Measurements from ENCODE around the gene C11orf91.

C11orf91 gene

GRCh38 chr11:33655842-33656600 lies 44.6 kb downstream of the C11orf91 start:
- peak; percentile 62 for DNase-seq (ENCODE audit: low read depth)
- no peak overlapping the region for H3K4me3 ChIP-seq (ENCODE audit: low read depth, low read length)
- TF ChIP-seq CTCF (IDR thresholded peaks at IDR 0.05; ENCODE audit: low read depth, low read length, missing control alignments): no peak

GRCh38 chr11:33654594-33654993 lies 46.0 kb downstream of the C11orf91 start:
- H3K4me3 ChIP-seq (ENCODE audit: low read depth, low read length): no peak overlapping the region
- peak; percentile 18 for DNase-seq (ENCODE audit: low read depth)
- TF ChIP-seq CTCF (IDR thresholded peaks at IDR 0.05; ENCODE audit: low read depth, low read length, missing control alignments): no peak

- H3K4me3 ChIP-seq (ENCODE audit: low read depth, low read length): no peak overlapping the region
- DNase-seq (ENCODE audit: low read depth): no peak
- no peak for TF ChIP-seq CTCF (IDR thresholded peaks at IDR 0.05; ENCODE audit: low read depth, low read length, missing control alignments)
Measured at GRCh38 chr11:33652930-33653329, 47.7 kb downstream of the C11orf91 start.

DNA sequence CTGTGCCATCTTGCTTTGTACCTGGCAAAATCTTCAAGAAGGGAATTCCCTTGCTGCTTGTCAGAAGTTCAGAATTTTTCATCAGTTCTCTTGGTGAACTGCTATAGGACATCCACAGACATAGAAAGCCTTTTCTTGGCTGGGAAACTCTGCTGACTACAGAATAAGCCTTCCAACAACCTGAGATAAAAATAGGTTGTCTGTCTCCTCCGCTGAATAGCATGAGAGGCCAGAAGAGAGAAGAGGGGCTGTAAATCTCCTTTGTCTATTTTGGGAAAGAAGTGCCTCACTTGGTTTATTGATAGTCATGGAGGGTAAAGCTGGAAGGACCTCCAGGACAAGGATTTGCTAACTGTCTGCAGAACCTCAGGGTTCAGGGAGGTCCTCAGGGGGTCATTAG lies 48.2 kb downstream of the C11orf91 start:
- TF ChIP-seq CTCF (IDR thresholded peaks at IDR 0.05; ENCODE audit: low read depth, low read length, missing control alignments): no peak
- no peak overlapping the region for H3K4me3 ChIP-seq (ENCODE audit: low read depth, low read length)
- no peak for DNase-seq (ENCODE audit: low read depth)

DNA sequence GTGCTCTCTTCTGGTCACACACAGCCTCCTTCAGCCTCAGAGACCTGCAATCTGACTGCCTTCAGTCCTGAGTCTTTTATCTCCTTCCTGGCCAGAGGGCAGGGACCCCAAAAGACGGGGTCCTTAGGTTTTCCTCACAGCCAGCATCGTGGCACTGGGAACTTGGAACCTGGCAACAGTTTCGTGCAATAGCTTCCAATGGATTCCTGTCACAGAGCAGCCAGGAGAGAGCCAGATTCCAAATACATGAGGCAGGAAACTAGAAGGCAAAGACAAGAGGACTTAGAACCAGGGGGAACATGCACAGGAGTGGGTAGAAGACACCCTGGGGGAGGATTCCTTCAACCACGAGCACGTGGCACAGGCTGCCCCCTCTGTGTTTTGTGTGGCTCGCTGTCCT lies 48.6 kb downstream of the C11orf91 start:
- TF ChIP-seq CTCF (IDR thresholded peaks at IDR 0.05; ENCODE audit: low read depth, low read length, missing control alignments): no peak
- H3K4me3 ChIP-seq (ENCODE audit: low read depth, low read length): no peak overlapping the region
- no peak for DNase-seq (ENCODE audit: low read depth)

- DNase-seq (ENCODE audit: low read depth): no peak
- no peak for TF ChIP-seq CTCF (IDR thresholded peaks at IDR 0.05; ENCODE audit: low read depth, low read length, missing control alignments)
Measured at GRCh38 chr11:33651555-33651954, 49.1 kb downstream of the C11orf91 start.

GRCh38 chr11:33649944-33650343 lies 50.7 kb downstream of the C11orf91 start:
- no peak for TF ChIP-seq CTCF (IDR thresholded peaks at IDR 0.05; ENCODE audit: low read depth, low read length, missing control alignments)
- H3K4me3 ChIP-seq (ENCODE audit: low read depth, low read length): no peak overlapping the region
- DNase-seq (ENCODE audit: low read depth): no peak

More at GRCh38 chr11:33651555-33651954, 49.1 kb downstream of the C11orf91 start:
- no peak overlapping the region for H3K4me3 ChIP-seq (ENCODE audit: low read depth, low read length)

All from GM12864 (cell line).